Activated CD4-positive, alpha-beta T cell treated with anti-CD3 and anti-CD28 coated beads for 4 hours (primary cell): Measurements from ENCODE around the gene TSPAN5.

Experiments used
- DNase-seq, 2 donors: peaks; one replicate each; pipeline ENCODE4 v3.0.0-alpha.2; 2020

Gene TSPAN5

DNA sequence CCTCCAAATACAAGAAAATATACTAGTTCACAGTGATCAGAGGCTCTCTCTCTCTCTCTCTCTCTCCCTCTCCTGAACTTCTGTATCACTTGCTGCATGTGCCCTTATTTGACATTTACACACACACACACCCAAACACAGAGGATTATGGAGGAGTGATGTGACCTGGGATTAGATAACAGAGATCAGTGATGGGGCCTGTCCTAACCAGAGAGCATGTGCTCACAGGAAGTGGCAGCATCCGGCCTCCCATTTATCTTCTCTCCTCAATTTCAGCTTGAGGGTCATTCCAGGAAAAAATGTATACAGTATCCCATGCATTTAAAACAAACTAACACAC lies 143.0 kb downstream of the TSPAN5 start:
- DNase-seq: no peak

DNA sequence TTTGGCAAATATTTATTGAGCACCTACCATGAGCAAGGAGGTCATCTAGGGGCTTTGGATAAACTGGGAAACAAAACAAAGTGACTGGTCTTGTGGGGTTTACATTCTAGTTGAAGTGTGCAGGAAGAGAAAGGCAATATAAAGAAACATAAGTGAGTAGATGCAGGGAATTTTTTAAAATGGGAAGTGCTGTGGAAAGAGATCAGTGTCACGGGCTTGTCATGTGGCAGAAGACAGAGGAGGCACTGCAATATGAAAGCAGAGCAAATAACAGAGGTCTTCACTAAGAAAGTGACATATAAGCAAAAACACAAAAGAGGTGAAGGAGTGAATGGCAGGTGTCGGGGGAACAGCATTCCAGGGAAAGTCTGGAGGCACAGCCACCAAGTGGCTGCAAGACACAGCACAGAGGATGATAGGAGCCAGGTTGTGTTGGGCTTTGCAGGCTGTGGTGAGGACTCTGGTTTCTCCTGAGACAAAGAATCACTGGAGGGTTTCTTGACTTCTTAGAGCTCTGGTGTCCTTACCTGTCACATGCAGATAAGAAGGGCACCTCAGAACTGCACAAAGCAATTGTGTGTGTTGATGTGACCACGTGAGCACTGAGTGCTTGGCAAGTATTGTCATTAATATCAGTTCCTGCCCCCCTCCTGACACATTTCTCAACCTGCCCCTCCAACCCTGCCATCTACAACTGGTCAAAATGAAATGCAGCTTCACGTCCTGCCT lies 143.5 kb downstream of the TSPAN5 start:
- no peak for DNase-seq

DNA sequence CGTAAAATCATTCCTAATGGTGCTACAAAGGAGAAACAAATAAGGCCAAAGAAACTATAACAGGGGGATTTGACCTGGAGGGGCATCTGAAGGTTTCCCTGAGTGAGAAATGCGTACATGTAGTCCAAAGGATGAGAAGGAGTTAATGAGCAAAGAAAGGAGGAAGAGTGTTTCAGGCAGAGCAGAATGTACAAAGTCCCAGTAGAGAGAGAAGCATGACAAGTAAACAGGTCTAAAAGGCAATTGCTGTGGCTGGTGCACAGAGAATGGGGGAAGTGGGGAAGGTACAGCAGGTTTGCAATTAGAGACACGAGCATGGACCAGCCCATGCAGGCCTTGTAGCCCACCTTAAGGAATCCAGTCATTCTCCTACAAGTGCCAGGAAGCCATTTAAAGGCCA lies 145.5 kb downstream of the TSPAN5 start:
- no peak for DNase-seq

DNA sequence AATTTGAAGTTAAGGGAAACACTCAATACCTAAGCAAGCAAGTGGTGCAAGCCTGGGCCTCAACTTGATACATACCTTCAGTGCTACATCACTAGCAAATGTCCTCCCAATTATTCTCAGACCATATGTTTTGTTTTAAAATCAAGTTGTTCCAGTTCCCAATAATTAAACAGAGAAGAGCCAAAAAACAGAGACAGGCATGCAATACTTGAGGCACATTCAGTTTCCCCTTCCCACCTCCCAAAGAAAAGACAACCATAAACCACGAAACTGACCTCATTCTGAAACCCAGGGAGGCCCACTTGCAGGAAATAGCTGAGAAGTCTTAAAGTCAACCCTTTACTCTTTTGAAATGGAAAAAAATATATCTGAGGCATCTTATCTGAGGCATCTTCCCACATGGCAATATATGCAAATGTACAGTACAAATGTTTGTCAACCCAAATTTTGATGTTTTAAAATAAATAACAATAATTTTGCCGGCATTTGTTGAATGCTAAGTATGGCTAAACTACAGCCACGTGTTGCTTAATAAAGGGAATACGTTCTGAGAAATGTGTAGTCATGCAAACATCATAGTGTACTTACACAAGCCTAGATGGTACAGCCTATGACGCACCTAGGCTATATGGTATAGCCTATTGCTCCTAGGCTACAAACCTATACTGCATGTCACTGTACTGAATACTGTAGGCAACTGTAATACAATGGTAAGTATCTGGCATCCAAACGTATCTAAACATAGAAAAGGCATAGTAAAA lies 147.5 kb downstream of the TSPAN5 start:
- no peak for DNase-seq

DNA sequence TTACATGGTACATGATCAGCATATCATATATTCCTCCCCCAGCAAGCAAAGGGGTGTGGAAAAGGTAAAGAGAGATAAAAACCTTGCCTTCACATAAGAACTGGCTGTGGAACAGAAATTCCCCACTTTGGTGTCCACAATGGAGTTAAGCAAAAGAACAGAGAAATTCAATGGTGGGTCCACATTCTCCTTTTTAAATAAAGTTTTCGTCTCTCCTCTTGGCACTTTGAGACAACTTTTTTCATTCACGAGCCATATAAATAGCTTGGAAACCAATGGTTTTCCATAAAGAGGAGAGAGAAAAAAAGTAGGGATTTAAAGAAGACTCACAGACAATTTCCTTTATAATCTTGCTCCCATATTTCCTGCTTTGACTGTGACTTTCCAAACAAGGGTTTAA lies 148.1 kb downstream of the TSPAN5 start:
- DNase-seq: no peak

DNA sequence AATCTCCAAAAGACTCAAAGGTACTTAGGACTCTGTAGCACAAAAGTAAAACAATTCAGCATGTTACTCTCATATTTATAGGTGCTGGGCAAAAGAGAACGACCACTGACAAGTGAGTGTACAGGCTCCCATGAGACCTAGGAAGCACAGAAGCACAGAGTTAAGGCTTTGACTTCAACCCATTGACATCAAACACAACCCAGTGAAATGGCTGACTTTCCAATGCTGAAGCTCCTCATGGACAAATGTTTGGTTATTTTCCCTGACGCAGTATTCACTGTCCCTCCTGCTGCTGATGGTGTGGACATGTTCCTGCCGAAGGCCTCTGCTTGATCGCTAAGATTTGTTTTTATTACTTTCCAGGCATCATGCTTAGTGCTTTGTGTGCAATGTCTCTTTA lies 148.7 kb downstream of the TSPAN5 start:
- DNase-seq: no peak

DNA sequence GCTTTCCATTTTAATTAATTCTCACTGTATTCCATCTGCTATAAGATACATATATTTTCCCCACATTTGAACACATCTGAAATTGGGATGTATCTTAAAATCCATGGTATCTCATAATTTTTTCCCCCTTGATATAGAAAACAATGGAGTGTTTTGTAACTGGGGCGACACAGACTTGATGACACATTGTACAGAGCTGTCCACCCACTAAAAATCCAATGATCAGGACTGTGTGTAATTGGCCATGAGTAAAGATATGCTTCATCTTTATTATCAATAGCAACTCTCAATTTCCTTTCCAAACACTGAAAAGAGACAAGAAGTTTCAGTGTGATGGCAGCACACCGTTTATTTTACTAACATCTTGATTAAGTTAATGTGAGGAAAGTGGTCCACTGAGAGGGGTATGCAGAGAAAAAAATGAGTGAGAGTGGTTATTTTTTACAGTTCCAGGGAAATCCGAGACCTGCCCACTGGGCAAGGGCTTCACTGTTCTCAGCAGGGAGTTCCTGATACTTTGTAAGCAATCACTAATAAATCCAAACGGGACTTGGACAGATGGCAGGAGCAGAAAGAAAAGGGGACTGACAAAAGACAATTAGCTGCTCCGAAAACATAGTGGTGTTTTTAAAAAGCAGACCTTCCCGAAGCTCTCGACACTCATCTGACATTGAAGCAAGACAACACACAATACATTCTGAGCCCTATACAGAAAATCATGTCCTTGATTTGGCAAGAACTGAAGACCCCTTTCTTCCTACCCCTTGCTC lies 149.4 kb downstream of the TSPAN5 start:
- DNase-seq: no peak

DNA sequence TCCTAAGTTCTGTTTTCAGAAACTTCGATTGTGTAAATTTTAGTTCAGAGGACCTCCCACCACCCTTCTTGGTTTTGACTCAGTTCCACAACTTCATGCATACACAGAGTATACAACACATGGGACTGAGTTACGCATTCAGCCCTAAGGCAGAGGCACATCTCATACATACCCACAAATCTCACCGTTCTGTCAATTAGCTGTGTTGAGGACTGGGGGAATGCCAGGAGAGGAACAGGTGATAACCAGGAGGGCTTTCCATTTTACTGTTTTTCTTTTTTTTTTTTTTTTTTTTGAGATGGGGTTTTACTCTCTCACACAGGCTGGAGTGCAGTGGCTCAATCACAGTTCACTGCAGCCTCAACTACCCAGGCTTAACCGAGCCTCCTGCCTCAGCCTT lies 150.2 kb downstream of the TSPAN5 start:
- no peak for DNase-seq

DNA sequence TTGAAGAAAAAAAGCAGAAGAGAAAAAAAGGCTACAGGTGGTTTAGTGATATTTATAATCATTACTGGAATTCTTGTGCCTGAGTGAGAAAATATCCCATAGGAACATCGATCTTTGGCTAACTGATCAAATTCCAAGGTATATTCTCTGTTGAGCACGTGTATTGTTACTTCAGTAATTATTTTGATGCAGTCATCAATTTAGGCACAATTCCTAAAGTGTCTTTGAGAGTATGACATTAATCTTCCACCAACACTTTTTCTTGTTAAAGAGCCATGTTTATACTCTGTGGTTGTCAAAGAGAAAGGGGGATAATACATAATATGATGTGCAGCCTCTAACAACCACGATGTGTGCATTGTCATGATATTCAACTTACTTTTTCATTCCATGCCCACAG lies 151.1 kb downstream of the TSPAN5 start:
- no peak for DNase-seq

DNA sequence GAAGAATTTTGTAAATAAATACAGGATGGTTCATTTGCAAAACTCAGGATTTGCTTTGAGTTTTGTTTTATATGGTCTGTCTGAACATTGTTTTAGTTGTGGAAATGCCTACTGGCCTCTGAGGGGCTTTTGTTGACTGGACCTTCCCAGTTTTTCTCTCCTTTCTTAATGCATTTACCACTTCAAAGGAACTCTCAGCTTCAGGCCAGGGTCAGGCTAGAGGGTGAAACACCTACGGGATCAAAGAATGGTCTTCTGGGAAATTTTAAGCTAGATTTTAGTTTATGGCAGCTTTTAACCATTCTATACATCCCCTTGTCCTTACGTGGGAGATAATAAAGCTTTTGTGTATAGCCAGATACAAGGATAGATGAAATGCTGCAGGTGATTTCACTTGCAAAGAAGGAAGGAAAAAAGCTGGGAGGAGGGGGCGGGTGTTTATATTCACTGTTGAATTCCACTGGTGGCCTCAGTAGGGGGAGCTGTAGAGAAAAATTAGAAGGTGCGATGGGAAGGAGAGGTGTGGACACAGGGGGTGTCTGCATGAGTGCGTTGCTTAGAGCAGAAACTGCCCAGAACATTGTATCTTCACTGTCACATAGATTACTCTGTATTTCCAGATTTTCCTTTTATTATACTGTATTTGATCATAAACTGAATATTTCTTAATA lies 151.8 kb downstream of the TSPAN5 start:
- DNase-seq: no peak

DNA sequence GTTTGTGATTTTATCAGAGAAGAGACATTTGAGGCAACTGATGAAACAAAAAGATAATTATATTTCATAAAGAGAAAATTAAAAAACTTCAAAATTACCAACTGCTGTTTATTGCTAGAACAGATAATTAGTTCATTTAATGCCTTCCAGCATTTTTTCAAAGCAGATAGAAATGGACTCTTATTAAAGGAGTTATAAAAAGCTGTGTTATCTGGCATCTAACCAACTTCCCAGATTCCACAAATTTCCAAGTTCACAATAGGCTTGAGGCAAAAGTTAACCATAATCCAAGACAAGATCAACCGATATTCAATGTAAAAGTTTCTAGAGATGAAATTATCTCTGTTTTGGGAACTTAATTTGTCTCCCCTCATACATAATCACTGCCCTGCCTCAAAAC lies 152.4 kb downstream of the TSPAN5 start:
- no peak for DNase-seq

DNA sequence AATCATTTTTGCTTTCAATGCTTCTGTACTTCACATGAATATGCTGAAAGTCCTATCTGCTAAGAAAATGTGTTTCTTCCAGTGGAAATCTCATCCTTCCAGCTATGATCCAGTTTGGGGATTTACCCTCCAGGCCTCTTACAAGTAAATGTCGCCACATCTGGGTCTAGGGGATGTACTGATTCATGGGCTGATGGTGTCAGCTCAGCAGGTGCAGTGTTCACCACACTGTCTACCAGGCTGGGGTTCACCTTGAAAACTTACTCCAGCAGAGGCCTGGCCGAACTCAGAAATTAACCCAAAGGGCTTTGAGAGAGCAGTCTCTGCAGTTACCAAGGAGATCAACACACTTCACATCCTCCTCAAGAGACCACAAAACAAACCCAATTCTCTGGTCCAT lies 154.3 kb downstream of the TSPAN5 start:
- no peak for DNase-seq

DNA sequence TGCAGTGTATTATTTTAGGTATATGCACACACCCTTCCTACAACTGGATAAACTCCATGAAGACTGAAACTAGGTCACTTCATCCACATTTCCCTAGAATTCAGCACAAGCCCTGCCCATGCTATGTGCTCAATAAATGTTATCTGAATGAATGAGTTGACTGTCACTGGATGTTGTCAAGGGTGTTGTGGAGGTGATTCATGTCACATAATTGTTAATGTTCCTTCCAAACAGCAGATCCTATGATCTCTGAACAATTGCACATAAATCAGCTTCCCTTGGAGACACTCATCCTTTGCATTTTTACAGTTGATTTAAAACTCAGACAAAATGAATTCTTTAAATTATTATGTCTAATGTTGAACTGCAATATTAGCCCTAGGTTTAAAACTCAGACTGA lies 154.7 kb downstream of the TSPAN5 start:
- no peak for DNase-seq

DNA sequence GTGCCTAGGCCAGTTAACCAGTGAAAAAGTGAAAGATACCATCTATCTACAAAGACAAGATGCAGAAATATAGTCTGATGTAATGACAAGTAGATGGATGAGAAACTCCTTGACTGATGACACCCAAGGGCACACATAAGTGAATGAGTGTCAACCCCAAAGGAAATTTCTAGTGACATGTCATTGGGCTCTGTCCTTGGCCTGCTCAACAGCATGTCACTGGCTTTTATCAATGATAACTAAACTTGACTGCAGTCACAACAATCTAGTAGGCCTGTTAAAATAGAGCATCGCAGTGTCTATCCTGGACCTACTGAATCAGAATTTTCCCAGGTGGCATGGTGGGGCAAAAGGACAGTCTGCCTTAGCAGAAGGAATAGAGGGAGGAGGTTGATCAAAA lies 155.8 kb downstream of the TSPAN5 start:
- no peak for DNase-seq

DNA sequence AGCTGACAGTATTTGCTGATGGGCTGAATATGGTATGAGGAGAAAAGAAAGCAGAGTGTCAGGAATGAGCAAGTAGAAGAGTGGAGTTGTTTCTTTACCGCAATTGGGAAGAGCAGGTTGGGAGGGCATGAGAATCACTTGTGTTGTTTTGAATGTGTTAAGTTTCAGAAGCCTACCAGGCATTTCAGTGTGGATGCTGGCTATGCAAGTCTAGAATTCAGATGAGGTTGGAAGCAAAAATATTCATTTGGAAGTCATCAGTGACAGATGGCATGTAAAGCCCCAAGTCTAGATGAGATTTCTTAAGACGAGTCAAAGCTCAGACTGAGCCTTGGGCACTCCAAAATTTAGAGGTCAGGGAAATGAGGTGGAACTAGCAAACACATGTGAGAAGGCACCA lies 156.4 kb downstream of the TSPAN5 start:
- DNase-seq: no peak

DNA sequence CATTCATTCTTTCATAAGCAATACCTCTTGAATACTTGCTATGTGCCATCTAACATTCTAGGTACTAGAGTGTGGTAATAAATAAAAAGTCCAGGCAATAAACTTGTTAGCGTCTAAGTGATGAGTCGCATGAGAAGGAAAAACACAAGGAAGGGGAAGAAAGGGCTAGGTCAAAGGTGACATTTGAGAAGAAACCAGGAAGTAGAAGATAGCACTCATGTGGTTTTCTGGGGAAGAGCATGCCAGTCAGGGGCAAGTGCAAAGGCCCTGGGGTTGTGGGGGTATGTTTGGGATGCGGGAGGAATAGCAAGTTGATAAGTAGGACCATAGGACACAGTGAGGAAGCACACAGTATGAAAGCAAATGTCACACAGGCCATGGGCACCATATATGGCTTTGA lies 157.0 kb downstream of the TSPAN5 start:
- no peak for DNase-seq

DNA sequence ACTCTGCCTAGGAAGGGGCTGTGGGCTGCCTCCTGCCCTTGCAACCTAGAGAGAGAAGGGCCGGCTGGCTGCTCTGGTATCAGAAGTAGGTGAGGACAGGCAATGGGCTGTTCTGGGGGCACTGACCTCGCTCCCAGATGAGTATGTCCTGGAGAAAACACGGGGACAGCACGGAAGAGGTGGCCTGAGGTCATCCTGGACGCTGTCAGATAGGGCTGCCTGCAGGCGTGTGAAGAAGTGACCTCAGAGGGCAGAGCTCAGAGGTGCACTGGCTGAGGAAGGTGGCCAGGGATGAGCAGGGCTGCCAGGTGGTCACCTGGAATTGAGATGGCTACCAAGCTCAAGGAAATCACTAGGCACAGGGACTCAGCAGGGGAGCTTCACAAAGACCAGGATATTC lies 159.6 kb downstream of the TSPAN5 start:
- no peak for DNase-seq

DNA sequence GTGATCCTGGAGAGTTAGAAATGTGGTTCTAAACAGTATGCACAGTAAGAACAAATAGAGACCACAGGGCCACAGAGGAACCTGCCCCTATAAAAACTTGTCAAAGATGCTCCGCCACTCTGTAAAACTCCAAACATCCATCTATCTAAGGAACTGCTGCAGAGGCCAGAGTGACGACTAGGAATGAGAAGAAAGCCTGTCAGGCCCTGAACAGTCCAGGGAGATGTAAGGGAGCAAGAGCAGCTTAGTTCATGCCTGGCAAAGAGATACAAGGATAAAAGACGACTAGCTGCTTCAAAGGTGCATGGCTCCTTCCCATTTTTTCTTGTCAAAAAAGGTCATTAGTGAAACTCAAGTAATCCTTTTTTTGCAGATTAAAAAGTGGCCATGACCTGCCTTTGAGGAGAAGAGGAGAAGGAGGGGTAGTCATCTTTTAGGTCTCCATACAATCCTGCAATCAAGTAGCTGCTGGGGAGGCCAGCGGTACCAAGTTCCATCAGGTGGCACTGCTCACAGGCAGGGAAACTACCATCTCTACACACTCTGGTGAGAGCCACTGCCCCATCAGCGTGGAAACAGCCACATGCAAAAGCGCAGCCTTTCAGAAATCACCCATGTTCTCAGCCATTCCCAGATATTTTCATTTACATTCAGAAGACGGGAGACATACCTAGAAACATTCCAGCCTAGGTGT lies 162.1 kb downstream of the TSPAN5 start:
- DNase-seq: no peak

DNA sequence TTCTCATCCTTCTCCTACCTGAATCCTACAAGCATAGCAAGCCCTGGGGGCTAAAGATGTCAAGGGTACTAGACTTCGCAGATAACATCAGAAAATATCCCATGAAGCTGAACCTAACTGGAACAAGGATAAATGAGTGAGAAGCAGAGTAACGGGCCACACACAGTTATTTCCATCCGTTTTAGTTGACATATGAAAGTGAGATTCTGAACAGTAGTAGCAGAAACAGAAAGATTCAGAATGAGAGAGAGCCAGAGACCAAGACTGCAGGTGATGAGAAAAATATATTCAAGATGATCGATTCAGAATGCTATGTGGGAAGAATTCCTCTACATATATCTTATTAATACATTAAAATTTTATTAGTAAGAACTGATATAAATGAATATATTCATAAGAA lies 165.1 kb downstream of the TSPAN5 start:
- DNase-seq: no peak

DNA sequence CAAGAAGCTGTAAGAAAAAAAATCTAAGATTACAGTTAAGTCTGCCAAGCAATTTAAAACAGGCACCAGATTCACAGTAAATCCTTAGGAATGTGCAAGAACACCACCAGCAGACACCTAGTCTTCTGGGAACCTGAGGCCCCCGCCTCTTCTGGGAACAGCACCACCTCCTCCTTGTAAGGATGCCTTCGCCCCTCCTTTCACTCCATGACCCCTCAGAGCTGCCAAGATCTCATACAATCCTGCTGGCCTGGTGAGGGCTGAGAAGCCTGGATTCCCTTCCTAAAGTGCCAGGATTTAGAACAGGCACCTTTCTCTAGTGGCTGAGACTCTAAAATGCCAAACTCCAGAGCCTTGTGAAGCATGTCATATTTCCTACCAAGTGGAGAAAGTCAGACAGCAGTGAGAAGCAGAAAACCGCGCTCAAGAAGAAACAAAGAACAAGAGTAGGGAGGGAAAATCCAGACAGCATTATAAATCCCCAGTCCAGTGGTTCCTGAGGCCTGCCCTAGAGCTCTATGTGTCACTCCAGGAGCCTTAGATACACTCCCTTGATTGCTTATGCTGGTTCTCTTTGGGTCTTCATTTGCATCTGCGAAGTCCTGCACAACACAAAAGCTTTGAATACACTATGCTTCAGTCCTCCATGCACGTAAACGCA lies 166.4 kb downstream of the TSPAN5 start:
- DNase-seq: no peak

DNA sequence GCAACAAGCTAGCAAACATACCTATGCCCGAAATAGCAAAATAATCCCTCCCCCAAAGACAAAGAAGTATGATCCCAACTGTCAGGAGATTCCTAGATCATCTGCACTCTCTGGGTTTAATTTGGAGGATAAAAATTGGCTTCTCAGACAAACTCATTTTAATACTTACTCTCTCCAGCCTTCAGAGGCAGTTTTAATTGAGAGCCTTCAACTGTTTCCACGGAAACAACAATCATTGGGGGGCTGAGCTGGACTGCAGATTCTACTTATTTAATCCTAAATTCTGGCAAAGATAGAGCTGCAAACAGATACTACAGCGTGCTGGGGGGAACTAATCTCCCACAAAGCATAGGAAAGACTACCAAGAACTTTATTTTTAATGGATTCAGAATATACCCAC lies 168.2 kb downstream of the TSPAN5 start:
- no peak for DNase-seq

DNA sequence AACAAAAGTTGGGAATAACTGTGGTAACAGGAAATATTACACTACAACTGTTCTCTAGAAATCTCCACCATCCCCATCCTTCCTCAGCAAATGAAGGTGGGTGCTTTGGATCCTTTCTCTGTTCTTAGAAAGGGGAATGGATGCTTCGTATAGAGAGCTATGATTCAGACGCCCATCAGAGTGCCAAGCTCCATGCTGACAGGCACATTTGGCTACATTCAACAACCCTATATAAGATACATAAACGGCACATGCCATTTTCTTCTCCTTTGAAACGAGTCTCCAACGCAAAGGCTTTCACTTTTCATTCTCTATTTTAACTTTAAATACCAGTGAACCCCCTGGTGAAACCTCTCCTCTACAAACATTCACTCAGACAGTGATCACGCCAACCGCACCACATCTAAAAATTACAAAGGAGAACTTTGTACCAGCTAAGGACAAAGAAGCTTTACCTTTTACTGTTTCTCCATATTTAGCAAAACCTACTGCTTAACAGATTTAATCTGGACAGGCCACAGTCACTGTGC lies 172.5 kb downstream of the TSPAN5 start:
- DNase-seq: no peak
